Activated CD8-positive, alpha-beta T cell treated with anti-CD3 and anti-CD28 coated beads, Interleukin-2, amount 10 ng/mL, durations not matched to agents 7 days and 5 days (primary cell): ENCODE measurements around the gene PIGB. TPM values are rescaled to one million over a fixed set of nuclear protein-coding genes. Genes with fewer than 3 reads are reported as not detected.
A peak's percentile ranks its signal among the peaks of the same experiment; 100 is the strongest.
"Not testable (repeated sequence)": the region's sequence is repeated elsewhere in the genome, so short reads cannot be mapped to it uniquely, and the experiment has no call there.

Source experiments
- ATAC-seq: fragments of 150-1000 bp; cut with Tn5 transposase; one replicate; pipeline ENCODE4 v1.10.0; 2021; ENCODE audit warnings: moderate library complexity
- CTCF ChIA-PET: fragments of 350-600 bp; sonication (Branson Sonifier 250); formaldehyde crosslinking; loops from one replicate; lab custom pipeline; 2021; ENCODE audit warnings: antibody characterized with exemption; lab: Charles Lee
- POLR2A ChIA-PET: fragments of 350-600 bp; sonication (Branson Sonifier 250); formaldehyde crosslinking; loops from one replicate; lab custom pipeline; 2021; ENCODE audit warnings: antibody characterized with exemption; lab: Charles Lee
- DNase-seq: peaks from one replicate; pipeline ENCODE4 v3.0.0-alpha.2; 2020
- H3K27ac Mint-ChIP-seq: one replicate; pipeline ENCODE4 v1.8.0; 2021; ENCODE audit warnings: mild to moderate bottlenecking, mixed read lengths
- H3K27me3 Mint-ChIP-seq: one replicate; pipeline ENCODE4 v1.8.0; 2021; ENCODE audit warnings: low read depth, mixed read lengths
- H3K36me3 Mint-ChIP-seq: one replicate; pipeline ENCODE4 v1.8.0; 2021; ENCODE audit warnings: low read depth, mixed read lengths
- H3K4me1 Mint-ChIP-seq: one replicate; pipeline ENCODE4 v1.8.0; 2021; ENCODE audit warnings: low read depth, mixed read lengths
- H3K4me3 Mint-ChIP-seq: one replicate; pipeline ENCODE4 v1.8.0; 2021; ENCODE audit warnings: mild to moderate bottlenecking, mixed read lengths
- H3K9me3 Mint-ChIP-seq: one replicate; pipeline ENCODE4 v1.8.0; 2022; ENCODE audit warnings: mixed read lengths; ENCODE audit not compliant: insufficient read depth
- microRNA-seq: library from miRNA; unstranded; fragments of <30 nt; microRNA quantifications from one replicate; pipeline ENCODE4 v1.2.0, GENCODE V29; 2022
- total RNA-seq, 2 experiments: library from RNA; stranded (reverse); gene quantifications; one replicate each; pipeline ENCODE4 v1.2.3, GENCODE V29; 2021

PIGB gene
- total RNA-seq, 2 experiments from 2014 or later, result 16.4 to 23.7 TPM

DNA sequence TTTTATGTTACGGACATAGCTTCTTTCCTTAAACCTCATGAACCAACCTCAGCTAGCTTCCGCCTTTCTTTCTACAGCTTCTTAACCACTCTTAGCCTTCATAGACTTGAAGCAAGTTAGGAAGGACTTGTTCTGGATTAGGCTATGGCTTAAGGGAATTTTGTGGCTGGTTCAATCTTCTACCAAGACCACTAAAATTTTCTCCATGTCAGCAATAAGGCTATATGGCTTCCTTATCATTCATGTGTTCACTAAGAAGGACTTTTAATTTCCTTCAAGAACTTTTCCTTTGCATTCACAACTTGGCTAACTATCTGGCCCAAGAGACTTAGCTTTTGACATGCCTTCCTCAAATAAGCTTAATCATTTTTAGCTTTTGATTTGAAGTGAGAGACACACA, 64.7 kb downstream of the PIGB start:
- ATAC-seq, result no peak
- POLR2A ChIA-PET, result interaction anchor here (0.8 to 1.3 kb wide), 2 partner anchors 25 to 42 kb away, joined by 3 to 5 read pairs; partner anchors contain the start of genes CCPG1 and PIERCE2
- Mint-ChIP-seq H3K27ac (no peak overlapping the region), H3K4me1 (no peaks in the 10 kb centered on the region), H3K27me3 (no peaks in the 10 kb centered on the region), H3K4me3 (no peak overlapping the region), H3K9me3 (no peaks in the 10 kb centered on the region), H3K36me3 (peaks cover 4% of the 10 kb centered on the region)
- CTCF ChIA-PET, result interaction anchor here (1.6 kb wide), 1 partner anchor 18 kb away, joined by 4 read pairs; no protein-coding TSS in a partner anchor
- DNase-seq, result no peak

DNA sequence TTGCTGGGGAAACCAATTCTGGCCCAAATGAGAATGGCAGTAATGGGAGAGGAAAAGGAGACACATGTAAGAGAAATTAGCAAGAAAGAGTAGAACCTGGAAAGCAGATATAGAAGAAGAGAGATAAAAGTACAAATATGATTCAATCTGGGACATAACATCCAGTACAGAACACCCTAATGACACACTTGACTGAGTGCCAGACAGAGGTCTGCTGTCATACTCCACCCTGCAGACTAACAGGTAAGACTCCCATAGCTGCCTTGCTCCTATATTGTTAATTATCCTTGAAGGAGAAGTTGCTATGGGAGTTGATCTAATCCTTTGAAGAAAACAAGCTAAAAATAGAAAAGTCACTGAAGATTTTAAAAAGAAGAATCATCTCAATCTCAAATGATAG, 68.0 kb downstream of the PIGB start:
- Mint-ChIP-seq H3K9me3 (no peaks in the 10 kb centered on the region), H3K4me3 (no peak overlapping the region)
- CTCF ChIA-PET, result interaction anchor here (0.9 kb wide), 1 partner anchor 53 kb away, joined by 3 read pairs; no protein-coding TSS in a partner anchor

DNA sequence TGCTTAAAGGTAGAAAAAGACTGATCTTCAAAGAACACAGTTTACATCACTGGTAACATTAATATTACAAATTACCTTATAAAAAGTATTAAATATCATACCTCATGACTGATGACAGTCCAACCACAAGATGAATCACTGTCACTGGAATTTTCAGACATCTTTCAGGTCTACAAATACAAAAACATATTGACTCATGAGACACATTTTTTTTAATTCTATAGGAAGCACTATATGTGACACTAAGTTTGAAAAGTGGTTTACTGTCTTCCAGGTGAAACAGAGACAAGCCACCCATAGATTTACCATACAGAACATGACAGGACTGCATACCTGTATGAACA, 70.2 kb downstream of the PIGB start:
- ATAC-seq, result no peak
- Mint-ChIP-seq H3K9me3 (no peaks in the 10 kb centered on the region), H3K4me1 (peaks cover 3% of the 10 kb centered on the region), H3K4me3 (no peak overlapping the region), H3K27me3 (no peaks in the 10 kb centered on the region), H3K36me3 (peaks cover 2% of the 10 kb centered on the region), H3K27ac (no peak overlapping the region)
- POLR2A ChIA-PET, result no interaction called here
- CTCF ChIA-PET, result interaction anchor here (0.9 kb wide), 1 partner anchor 50 kb away, joined by 3 read pairs; no protein-coding TSS in a partner anchor
- DNase-seq, result no peak

More for the DNA sequence above, 68.0 kb downstream of the PIGB start:
- POLR2A ChIA-PET, result no interaction called here
- H3K27ac Mint-ChIP-seq, result no peak overlapping the region
- peaks cover 3% of the 10 kb centered on the region for H3K4me1 Mint-ChIP-seq
- no peaks in the 10 kb centered on the region for H3K27me3 Mint-ChIP-seq
- ATAC-seq (no peak), DNase-seq (no peak)
- peaks cover 4% of the 10 kb centered on the region for H3K36me3 Mint-ChIP-seq

- CTCF ChIA-PET, result no interaction called here
- POLR2A ChIA-PET, result interaction anchor here (1.1 kb wide), 1 partner anchor 75 kb away, joined by 3 read pairs; the partner anchor contains the start of genes PIGB and PIGBOS1
- DNase-seq (no peak), ATAC-seq (no peak)
- Mint-ChIP-seq H3K9me3 (peaks cover 13% of the 10 kb centered on the region), H3K4me3 (no peak overlapping the region), H3K4me1 (no peaks in the 10 kb centered on the region), H3K36me3 (peaks cover 18% of the 10 kb centered on the region), H3K27me3 (no peaks in the 10 kb centered on the region), H3K27ac (no peak overlapping the region)
Observed at GRCh38 chr15:55394694-55395093, 75.7 kb downstream of the PIGB start.

GRCh38 chr15:55398243-55398642, 79.2 kb downstream of the PIGB start:
- H3K4me1 Mint-ChIP-seq, result peaks cover 11% of the 10 kb centered on the region
- peaks cover 18% of the 10 kb centered on the region for H3K36me3 Mint-ChIP-seq
- no peak overlapping the region for H3K4me3 Mint-ChIP-seq
- ChIA-PET POLR2A (no interaction called here), CTCF (no interaction called here)
- H3K9me3 Mint-ChIP-seq, result peaks cover 13% of the 10 kb centered on the region
- DNase-seq (no peak), ATAC-seq (no peak)
- no peak overlapping the region for H3K27ac Mint-ChIP-seq
- no peaks in the 10 kb centered on the region for H3K27me3 Mint-ChIP-seq

DNA sequence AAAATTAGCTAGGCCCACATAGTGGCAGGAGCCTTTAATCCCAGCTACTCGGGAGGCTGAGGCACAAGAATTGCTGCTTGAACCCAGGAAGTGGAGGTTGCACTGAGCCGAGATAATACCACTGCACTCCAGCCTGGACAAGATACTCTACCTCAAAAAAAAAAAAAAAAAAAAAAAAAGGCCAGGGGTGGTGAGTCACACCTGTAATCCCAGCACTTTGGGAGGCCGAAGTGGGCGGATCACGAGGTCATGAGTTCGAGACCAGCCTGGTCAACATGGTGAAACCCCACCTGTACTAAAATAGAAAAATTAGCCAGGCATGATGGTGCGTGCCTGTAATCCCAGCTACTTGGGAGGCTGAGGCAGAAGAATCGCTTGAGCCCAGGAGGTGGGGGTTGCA, 81.0 kb downstream of the PIGB start:
- H3K27me3 Mint-ChIP-seq, ATAC-seq, H3K27ac Mint-ChIP-seq, POLR2A ChIA-PET, DNase-seq, CTCF ChIA-PET, H3K9me3 Mint-ChIP-seq, H3K4me3 Mint-ChIP-seq: not testable (repeated sequence)
- Mint-ChIP-seq H3K4me1 (peaks cover 24% of the 10 kb centered on the region), H3K36me3 (peaks cover 18% of the 10 kb centered on the region)

DNA sequence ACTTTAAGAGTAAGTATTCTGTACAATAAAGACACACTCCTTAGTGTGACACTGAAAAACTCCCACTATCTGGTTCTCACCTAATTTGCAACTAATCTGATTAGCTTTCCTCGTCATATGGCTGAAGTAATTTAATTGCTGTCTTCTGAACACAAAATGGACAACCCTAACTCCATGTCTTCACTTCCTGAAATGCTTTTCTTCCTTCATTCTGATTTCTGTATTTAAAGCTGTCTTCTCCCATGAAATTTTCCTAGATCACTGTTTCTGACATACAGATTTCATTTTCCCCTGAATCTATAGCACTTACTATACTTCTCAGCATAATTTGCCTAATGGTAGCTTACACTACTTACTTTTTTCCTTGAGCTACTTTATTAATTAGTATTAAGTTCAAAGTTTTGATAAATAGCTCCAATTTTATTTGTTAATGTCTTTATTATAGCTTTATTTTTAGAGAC, 82.8 kb downstream of the PIGB start:
- Mint-ChIP-seq H3K27ac (no peak overlapping the region), H3K4me3 (no peak overlapping the region), H3K4me1 (peaks cover 27% of the 10 kb centered on the region), H3K27me3 (no peaks in the 10 kb centered on the region), H3K9me3 (peaks cover 3% of the 10 kb centered on the region), H3K36me3 (peaks cover 12% of the 10 kb centered on the region)
- POLR2A ChIA-PET, result no interaction called here
- CTCF ChIA-PET, result interaction anchor here (0.8 to 1.3 kb wide), 3 partner anchors 18 to 37 kb away, joined by 3 to 4 read pairs (median 3); no protein-coding TSS in a partner anchor
- DNase-seq, result no peak
- no peak for ATAC-seq

DNA sequence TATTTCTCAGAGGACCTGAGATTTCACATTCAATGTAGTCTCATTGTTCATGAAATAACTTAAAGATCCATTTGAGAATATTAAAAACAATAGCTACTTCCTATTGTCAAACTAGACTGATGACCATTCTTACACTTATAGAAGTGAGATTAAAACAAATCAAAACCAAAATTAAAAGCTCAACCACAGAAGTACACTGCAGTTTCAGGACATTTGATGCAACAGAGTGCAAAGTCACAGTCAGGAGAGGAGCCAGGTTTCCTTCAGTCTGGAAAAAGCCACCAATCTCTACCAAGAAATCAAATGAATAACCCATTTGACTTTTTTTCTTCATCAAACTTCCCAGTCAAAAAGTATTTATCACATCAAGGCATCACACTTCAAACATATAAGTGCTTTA, 83.7 kb downstream of the PIGB start:
- Mint-ChIP-seq H3K36me3 (peaks cover 8% of the 10 kb centered on the region), H3K4me3 (no peak overlapping the region), H3K27me3 (no peaks in the 10 kb centered on the region), H3K4me1 (peaks cover 33% of the 10 kb centered on the region), H3K27ac (peak overlapping the region; percentile 37), H3K9me3 (peaks cover 3% of the 10 kb centered on the region)
- ATAC-seq, result no peak
- no peak for DNase-seq
- ChIA-PET POLR2A (no interaction called here), CTCF (interaction anchor here (1.3 to 2.3 kb wide), 2 partner anchors 33 to 37 kb away, joined by 3 to 8 read pairs; no protein-coding TSS in a partner anchor)

GRCh38 chr15:55403531-55403930, 84.5 kb downstream of the PIGB start:
- no peaks in the 10 kb centered on the region for H3K9me3 Mint-ChIP-seq
- peaks cover 35% of the 10 kb centered on the region for H3K4me1 Mint-ChIP-seq
- ChIA-PET CTCF (interaction anchor here (2.3 kb wide), 1 partner anchor 36 kb away, joined by 8 read pairs; no protein-coding TSS in a partner anchor), POLR2A (no interaction called here)
- H3K4me3 Mint-ChIP-seq, result no peak overlapping the region
- ATAC-seq (no peak), DNase-seq (no peak)
- H3K27me3 Mint-ChIP-seq, result no peaks in the 10 kb centered on the region
- peaks cover 4% of the 10 kb centered on the region for H3K36me3 Mint-ChIP-seq
- H3K27ac Mint-ChIP-seq, result no peak overlapping the region

Small RNA genes lying within 50 kb of the gene (microRNA-seq; reads per million reads assigned to microRNA genes)
- 33.3 reads per million, percentile 44 among the genes with 10 or more reads in this experiment for gene MIR628

Other genes with a start within 250 kb of the PIGB start
- 10 to 100 TPM; 79.6 to 85.2 TPM for gene RSL24D1, start 122.3 kb upstream of the PIGB start, total RNA-seq
- gene RAB27A, start 29.4 kb upstream of the PIGB start, total RNA-seq, result 100 to 1,000 TPM; 102 to 105 TPM
- 10 to 100 TPM in 1 of 2 experiments, 1 to 10 TPM in 1; 8.9 to 12.2 TPM for gene PIGBOS1, start 99 bp upstream of the PIGB start, total RNA-seq
- 10 to 100 TPM in 1 of 2 experiments, 1 to 10 TPM in 1; 8.2 to 10.4 TPM for gene CCPG1, start 89.1 kb downstream of the PIGB start, total RNA-seq
- not detected for gene PIERCE2, start 89.3 kb downstream of the PIGB start, total RNA-seq
- not detected for gene DNAAF4, start 189.0 kb downstream of the PIGB start, total RNA-seq